ENCODE data around the gene DNAH17. TPM values are rescaled to one million over a fixed set of nuclear protein-coding genes. Genes with fewer than 3 reads are reported as not detected.

DNAH17 gene
- total RNA-seq, 1 experiment from 2014 or later, result 0.69 TPM

DNA sequence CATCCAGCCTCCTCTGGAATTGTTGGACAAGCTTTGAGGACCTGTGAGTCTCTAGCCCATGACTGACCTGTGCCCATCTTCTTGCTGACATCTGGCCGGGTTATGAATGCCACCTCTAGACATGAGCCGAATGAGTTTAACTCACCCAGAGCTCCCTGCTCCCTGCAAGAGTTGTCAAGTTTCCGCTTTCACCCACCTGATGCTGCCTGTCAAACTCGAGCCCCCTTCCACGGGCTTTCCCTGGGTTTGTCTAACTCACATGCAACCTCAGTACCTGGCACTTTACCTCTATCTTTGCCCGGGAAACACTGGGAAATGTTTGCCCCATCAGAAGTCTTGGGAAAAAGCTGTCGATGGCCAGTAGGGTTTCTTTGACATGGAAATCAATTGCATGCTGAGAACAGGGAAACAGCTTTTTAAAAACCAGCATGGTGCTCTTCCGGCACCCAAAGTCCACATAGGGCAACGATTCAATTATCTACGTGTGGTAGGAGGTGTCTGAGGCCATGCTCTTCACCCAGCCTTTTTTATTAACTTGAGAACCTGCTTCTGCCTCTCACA, 33.8 kb upstream of the DNAH17 start:
- no peaks in the 10 kb centered on the region for H4K20me1 ChIP-seq (ENCODE audit: insufficient read depth)
- RAD21 ChIA-PET (ENCODE audit: low non-redundant PET in 1 of 2, low total read pairs in 2 of 2, uncharacterized antibody in 2 of 2, unreplicated experiment in 2 of 2), result no interaction called here
- CTCF ChIA-PET, result interaction anchor here (0.6 kb wide), 1 partner anchor 59 kb away, joined by 3 read pairs; no protein-coding TSS in a partner anchor
- H2AFZ ChIP-seq (ENCODE audit: low read depth, low read length, poor library complexity, severe bottlenecking), result no peak overlapping the region
- POLR2A ChIA-PET, result no interaction called here
- H3K9me2 ChIP-seq (ENCODE audit: insufficient read depth), result no peaks in the 10 kb centered on the region
- H3K36me3 ChIP-seq (ENCODE audit: control insufficient read depth in 1 of 2, insufficient read depth in 2 of 2, low read length in 2 of 2), result no peaks in the 10 kb centered on the region
- no peak for TF ChIP-seq EZH2phosphoT487 (IDR thresholded peaks at IDR 0.05; ENCODE audit: borderline replicate concordance)
- TF ChIP-seq RAD21 (IDR thresholded peaks at IDR 0.05; ENCODE audit: low read depth), result no peak
- TF ChIP-seq POLR2AphosphoS5 (IDR thresholded peaks at IDR 0.05; ENCODE audit: low read depth, low read length), result no peak
- no peak for TF ChIP-seq YY1 (IDR thresholded peaks at IDR 0.05; ENCODE audit: extremely low read depth, insufficient replicate concordance, low read depth, low read length)
- TF ChIP-seq, protein P1, sequence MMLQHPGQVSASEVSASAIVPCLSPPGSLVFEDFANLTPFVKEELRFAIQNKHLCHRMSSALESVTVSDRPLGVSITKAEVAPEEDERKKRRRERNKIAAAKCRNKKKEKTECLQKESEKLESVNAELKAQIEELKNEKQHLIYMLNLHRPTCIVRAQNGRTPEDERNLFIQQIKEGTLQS (IDR thresholded peaks at IDR 0.05), result no peak
- TF ChIP-seq CBX3 (IDR thresholded peaks at IDR 0.05; ENCODE audit: low read depth), result no peak
- no peak for TF ChIP-seq ELF1 (IDR thresholded peaks at IDR 0.05; ENCODE audit: borderline replicate concordance, low read depth)
- TF ChIP-seq, protein P2, sequence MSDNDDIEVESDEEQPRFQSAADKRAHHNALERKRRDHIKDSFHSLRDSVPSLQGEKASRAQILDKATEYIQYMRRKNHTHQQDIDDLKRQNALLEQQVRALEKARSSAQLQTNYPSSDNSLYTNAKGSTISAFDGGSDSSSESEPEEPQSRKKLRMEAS (IDR thresholded peaks at IDR 0.05), result no peak
- TF ChIP-seq, protein P3, sequence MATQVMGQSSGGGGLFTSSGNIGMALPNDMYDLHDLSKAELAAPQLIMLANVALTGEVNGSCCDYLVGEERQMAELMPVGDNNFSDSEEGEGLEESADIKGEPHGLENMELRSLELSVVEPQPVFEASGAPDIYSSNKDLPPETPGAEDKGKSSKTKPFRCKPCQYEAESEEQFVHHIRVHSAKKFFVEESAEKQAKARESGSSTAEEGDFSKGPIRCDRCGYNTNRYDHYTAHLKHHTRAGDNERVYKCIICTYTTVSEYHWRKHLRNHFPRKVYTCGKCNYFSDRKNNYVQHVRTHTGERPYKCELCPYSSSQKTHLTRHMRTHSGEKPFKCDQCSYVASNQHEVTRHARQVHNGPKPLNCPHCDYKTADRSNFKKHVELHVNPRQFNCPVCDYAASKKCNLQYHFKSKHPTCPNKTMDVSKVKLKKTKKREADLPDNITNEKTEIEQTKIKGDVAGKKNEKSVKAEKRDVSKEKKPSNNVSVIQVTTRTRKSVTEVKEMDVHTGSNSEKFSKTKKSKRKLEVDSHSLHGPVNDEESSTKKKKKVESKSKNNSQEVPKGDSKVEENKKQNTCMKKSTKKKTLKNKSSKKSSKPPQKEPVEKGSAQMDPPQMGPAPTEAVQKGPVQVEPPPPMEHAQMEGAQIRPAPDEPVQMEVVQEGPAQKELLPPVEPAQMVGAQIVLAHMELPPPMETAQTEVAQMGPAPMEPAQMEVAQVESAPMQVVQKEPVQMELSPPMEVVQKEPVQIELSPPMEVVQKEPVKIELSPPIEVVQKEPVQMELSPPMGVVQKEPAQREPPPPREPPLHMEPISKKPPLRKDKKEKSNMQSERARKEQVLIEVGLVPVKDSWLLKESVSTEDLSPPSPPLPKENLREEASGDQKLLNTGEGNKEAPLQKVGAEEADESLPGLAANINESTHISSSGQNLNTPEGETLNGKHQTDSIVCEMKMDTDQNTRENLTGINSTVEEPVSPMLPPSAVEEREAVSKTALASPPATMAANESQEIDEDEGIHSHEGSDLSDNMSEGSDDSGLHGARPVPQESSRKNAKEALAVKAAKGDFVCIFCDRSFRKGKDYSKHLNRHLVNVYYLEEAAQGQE (IDR thresholded peaks at IDR 0.05; ENCODE audit: low read depth), result no peak
- no peak for TF ChIP-seq CTCF (IDR thresholded peaks at IDR 0.05 in 2 of 3, conservative IDR thresholded peaks at IDR 0.05 in 1 of 3; ENCODE audit: borderline replicate concordance in 1 of 3, insufficient read depth in 1 of 3, low read depth in 2 of 3, low read length in 2 of 3)
- no peak for TF ChIP-seq SRF (IDR thresholded peaks at IDR 0.05; ENCODE audit: low read depth)
- TF ChIP-seq ZFX (IDR thresholded peaks at IDR 0.05), result no peak
- no peak for TF ChIP-seq FOSL1 (IDR thresholded peaks at IDR 0.05; ENCODE audit: low read depth)
- no peak for TF ChIP-seq SIN3A (IDR thresholded peaks at IDR 0.05; ENCODE audit: low read depth)
- no peak for TF ChIP-seq JUND (IDR thresholded peaks at IDR 0.05)
- H3K4me3 ChIP-seq (replicated peaks in 1 of 2; ENCODE audit: low read depth in 1 of 2, low read length in 2 of 2), result no peak overlapping the region
- no peak overlapping the region for H3K27ac ChIP-seq (ENCODE audit: low read depth, low read length)
- H3K79me2 ChIP-seq (ENCODE audit: insufficient read depth, low read length), result no peaks in the 10 kb centered on the region
- H3K4me2 ChIP-seq (ENCODE audit: low read length), result no peak overlapping the region
- no TSS peak for BruUV-seq (replicated peaks)
- H3K4me1 ChIP-seq (ENCODE audit: control insufficient read depth in 1 of 2, insufficient read depth in 2 of 2, low read length in 2 of 2), result no peaks in the 10 kb centered on the region
- no peaks in the 10 kb centered on the region for H3K9me3 ChIP-seq (ENCODE audit: control insufficient read depth in 1 of 2, insufficient read depth in 1 of 2, low read depth in 1 of 2, low read length in 2 of 2)
- peaks cover 14% of the 10 kb centered on the region; the same call in 1 of the 2 replicates for H3K27me3 ChIP-seq (ENCODE audit: insufficient read depth, low read length)
- no peak overlapping the region for H3K9ac ChIP-seq (ENCODE audit: low read length)
- no peak for ATAC-seq
- no peak for DNase-seq (ENCODE audit: low read depth, low spot score)
- intact Hi-C loops (cut with micrococcal nuclease), result no loop called here

Data from HCT116 (cell line).